NCI-H1105 (cell line): Measurements from ENCODE around the gene TACR1.
A peak's percentile ranks its signal among the peaks of the same experiment; 100 is the strongest.
"Not testable (repeated sequence)": the region's sequence is repeated elsewhere in the genome, so short reads cannot be mapped to it uniquely, and the experiment has no call there.

Source experiments
- DNase-seq: peaks from one replicate; lab custom pipeline; 2025; lab: John Stamatoyannopoulos, UW

The TACR1 gene

DNA sequence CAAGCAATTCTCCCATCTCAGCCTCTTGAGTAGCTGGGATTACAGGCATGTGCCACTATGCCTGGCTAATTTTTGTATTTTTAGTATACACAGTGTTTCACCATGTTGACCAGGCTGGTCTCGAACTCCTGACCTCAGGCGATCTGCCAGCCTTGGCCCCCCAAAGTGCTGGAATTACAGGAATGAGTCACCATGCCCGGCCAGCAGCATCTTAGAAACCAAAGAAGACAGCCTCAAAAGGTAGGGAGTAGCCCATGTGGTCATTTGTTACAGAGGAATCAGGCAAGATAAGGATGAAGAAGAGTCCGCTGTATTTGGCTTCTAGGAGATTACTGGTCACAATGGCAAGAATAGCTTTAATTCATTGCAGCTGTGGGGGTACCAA, 53.1 kb downstream of the TACR1 start:
- DNase-seq: not testable (repeated sequence)

DNA sequence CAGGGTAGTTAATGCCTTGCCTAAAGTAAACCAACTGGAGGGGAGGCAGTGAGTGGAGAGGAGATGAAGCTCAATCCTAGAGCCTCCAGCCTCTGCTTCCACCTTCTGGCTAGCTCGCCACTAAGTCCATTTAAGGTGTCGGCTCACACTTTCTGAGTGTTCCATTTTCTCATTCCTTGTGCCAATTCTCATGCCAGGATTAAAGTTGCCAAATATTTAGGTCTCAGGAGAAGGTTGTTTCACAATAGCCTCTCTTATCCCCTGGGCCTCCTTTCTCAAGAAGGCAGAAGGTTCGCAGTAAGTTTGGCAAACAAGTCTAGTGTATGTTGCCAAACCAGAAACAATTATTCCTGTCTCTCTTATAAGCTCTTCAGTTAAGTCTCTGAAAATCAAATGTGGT, 57.2 kb downstream of the TACR1 start:
- DNase-seq: no peak

DNA sequence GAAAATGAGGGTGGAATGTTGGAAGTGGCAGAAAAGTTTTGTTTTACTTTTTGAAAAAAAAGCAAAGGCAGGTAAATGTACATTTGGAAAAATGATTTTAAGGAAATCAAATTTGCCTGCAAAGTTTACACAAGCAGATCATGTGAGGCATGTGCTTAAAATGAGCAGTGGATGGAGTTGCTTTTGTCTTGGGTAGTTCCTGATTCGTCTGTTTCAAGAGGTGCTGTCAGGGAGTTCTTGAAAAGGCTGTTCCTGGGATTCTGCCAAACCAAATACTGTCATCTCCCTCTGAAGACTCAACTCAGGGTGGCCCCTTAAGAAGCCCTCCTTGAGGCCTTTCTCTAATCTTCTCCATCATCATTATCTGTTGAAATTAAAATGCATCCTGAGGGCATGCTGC, 59.0 kb downstream of the TACR1 start:
- DNase-seq: no peak

DNA sequence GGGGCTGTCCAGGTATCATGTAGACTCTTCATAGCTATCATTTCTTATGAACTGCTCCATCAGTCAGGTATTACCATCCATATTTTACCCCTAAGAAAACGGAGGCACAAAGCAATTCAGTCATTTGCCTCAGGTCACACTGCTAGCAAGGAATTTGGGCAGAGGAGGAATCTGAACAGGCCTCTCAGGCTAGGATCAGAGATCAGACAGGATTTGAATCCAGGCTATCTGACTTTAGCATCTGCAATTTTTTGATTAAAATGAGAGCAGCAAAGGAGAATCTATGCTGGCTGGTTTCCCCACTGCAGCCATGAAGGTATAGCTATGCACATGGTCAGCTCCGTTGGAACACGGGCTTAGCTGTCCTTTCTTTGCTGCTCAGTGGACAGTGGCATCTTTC, 60.1 kb downstream of the TACR1 start:
- no peak for DNase-seq

DNA sequence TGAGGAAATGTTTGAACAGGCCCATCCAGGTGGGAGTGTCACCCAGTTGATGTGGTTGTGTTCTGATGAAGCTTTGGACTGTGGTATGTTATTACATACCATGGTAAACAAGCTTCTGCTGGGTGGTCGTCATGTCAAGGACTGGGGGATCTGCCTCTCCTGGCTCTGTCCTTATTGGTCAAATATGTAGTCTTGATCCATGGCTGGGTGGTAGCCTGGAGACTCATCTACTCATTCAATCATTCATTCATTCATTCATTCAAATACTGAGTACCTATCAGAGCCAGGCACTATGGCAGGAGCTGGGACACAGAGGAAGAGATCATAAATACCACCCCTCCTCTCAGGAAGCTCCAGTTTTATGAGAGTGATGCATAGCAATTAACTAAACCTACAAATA, 60.8 kb downstream of the TACR1 start:
- DNase-seq: no peak

DNA sequence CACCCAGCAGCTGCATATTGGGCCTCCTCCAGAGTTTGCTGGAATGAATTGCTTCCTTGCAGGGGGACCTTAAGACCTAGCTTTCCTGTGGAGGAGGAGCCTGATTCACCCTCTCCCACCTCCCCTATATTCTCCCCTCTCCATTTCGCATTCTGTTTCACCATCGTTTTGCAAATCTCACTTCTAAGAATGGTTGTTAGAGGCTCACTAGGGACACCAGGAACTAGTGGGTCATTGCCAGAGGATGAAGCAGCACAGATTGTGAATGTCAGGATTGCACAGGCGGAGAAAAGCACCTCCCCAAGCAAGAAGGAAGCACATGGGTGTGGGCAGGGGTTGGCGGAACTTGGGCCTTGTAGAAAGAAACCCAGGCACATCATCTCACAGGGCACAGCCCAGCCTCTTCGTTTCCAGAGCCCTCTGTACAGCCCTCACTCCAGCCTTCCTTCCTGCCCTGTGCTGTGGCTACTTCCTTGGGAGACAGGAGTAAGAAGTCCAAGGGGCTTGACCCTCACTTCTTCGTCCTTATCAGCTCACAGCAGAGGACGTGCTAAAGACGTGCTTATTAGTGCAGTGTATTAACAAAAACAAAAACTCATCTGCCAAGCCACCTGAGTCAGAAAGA, 63.4 kb downstream of the TACR1 start:
- no peak for DNase-seq

DNA sequence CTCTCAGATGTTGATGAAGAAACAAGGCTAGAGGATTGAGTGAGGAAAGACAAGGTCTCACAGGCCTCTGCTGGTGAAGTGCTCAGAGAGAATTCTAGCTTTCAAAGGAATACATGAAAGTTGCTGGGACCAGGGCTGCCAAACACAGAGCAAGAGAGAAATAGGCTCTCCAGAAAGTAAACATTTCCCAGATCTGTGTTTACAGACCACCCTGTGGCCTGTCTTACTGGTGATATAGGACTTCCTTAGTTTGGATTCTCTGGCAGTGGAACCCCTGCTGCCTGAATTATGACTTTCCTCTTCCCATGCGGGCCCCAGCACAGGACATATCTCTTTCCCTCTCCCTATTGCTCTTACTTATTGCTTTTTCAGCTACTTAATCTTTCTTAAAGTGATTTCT, 64.5 kb downstream of the TACR1 start:
- no peak for DNase-seq

DNA sequence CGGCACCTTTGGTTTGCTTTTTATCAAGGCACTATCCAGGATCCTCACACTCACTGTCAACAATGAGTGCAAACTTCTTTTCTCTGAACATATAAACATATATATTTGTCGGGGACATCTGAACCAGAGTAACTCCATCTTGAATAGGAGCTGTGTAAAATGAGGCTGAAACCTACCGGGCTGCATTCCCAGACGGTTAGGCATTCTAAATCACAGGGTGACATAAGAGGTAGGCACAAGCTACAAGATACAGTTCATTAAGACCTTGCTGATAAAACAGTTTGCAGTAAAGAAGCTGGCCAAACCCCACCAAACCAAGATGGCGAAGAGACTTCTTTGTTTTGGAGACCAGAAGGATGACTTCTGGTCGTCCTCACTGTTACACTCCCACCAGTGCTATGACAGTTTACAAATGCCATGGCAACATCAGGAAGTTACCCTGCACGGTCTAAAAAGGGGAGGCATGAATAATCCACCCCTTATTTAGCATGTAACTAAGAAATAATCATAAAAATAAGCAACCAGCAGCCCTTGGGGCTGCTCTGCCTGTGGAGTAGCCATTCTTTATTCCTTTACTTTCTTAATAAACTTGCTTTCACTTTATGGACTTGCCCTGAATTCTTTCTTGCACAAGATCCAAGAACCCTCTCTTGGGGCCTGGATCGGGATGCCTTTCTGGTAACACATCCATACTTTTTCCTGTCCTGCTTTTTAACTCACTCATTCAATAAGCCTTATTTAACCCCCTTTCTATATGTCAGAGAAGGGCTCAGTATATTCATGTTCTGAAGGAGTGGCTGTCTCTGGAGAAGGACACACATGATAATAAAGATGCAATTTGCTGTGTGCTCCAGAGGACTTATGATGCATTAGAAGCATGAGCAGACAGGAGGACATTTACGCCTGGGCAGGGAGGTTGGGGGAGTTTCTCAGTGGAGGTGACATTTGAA, 65.4 kb downstream of the TACR1 start:
- DNase-seq: no peak

DNA sequence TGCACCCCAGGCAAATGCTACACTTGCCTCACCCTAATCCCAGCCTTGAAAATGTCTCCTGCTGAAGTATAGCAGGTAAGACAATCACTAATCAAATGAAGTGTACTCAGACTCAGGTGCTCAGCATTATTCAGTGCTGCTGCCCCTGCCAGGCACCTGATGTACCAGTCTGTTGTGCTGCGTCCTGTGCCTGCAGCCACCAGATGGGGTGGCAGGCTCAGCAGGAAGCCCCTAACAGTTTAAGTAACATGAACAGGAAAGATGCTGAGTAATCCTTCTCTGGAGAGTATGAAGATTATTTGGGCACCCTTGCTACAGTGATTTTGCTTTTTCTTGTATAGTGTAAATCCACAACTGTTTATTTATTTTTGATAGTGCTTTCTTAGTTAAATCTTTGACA, 69.1 kb downstream of the TACR1 start:
- no peak for DNase-seq

DNA sequence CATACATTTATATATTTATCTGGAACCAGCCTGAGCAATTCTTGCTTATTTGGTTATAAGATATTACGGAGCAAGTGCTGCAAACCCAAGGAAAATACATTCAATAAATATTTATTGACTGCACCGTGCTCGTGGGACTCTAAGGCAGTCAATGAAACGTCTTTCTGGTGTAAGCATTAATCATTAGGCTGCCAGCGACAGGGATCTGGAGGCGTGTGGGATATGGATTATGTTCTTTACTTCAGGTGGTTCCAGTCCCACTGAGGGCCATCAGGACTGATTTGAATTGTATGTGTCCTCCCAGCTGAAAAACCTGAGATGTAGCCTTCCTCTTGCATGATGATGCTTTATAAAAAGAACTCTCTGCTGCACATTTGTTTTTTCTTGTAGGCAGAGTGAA, 75.4 kb downstream of the TACR1 start:
- no peak for DNase-seq

DNA sequence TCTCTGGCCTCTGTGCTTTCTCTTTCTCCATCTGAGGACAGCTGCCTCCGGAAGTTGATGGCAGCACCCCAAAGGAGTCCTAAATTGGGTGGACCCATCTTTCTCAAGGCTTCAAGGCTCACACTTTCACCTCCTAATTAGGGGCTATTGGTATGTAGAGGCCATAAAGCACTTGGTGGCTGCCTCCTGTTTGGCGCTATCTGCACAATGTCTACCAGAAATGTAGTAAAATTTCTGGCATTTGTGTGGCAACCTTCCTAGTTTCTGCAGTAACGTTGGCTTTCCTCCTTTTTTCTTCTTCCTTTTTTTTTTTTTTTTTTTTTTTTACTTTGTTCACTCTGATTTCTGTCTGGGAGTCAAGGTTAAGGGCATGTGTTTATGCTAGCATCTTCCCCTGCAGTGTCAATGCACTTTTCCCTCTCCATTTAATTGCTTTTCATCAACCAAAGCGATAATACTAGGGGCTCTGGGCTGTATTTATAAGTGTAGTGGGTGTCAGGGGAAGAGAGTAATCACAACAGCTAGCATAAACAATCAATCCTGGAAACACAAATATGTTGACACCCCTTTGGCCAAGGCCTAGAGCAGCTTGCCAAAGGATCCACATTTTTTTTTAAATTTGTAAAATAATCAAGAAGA, 86.0 kb downstream of the TACR1 start:
- DNase-seq: no peak

DNA sequence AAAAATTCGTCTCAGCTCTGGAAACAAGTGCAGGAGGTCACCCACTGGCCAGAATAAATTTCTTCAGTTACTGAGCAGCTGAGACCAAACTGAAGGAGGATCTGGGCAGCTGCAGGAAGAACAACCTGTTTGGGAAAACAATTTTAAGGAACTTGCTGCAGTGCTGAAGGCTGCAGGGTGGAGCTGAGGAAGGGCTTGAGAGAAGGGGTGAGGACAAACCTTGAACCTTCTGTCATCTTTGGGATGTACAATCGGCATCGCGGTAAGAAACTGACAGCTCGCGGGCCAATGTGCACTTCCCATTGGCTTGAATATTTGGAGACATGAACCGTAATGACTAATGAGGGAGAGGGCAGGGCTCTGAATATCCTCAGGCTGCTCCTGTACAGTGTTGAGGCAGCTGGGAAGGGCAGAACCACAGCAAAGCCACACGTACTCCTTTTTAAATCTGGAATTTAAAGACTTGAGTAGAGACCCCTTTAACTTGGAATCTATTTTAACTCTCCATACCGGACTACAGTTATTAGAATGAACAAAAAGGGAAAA, 90.3 kb downstream of the TACR1 start:
- no peak for DNase-seq

DNA sequence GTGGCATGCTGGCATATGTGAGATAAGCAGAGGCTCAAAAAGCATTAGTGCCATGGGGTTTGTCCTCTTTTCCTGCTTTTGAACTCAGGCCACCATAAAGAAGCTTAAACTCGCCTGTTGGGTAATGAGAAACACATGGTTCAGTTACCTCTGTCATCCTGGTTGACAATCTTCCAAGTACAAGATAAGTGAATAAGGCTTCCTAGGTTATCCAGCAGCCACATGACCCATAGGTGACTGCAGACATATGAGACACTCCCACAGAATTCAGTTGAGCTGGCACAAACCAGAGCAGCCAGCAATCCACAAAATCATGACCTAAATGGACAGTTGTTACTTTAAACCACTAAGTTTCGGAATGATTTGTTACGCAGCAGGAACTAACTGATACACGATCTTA, 97.3 kb downstream of the TACR1 start:
- no peak for DNase-seq

DNA sequence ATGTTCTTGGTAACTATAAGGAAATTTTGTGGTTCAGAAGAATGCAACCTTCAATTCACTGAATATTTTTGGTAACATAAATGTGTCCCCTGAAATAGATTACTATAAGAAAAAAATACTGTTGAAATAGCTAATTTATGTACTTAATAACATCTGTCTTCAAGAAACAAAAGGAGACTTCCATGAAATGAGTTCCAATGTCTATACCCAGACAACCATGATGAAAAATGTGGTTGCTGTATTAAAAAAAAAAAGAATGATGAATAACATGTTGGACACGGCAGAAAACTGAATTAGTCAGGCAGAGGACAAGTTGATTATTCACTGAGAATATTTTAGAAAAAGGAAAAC, 98.5 kb downstream of the TACR1 start:
- DNase-seq: no peak

DNA sequence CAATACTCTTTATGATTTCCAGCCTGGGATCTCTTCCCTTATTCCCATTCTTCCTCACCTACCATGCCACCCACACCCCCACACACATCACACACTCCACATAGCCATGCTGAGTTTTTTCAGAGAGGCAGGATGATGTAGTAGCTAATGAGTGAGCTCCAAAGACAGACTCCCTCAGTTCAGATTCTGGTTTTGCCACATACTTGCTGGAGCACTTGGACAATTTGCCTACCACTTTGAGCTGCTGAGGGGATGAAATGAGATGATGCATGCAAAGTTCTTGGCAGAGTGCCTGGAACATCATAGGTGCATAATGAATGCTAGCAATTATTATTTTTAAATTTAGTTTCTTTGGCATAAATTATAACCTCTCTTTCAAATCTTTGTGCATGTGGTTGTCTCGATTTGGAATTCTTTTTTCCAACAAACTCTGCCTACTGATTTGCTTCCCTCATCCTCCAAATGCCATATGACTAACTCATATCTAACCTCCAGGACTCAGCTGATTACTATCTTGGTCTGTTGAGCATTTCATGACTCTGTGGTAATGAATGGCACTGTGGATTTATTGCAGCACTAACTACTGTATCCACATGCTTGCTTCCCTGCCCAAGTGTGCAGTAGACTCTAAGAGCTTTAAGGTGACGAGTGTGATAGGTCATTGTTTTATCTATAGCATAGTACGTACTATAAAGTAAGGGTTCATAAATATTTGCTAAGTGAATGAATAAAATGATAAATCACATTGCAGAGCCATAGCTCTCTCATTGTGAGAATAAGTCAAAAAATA, 99.1 kb downstream of the TACR1 start:
- peak; percentile 58 for DNase-seq

DNA sequence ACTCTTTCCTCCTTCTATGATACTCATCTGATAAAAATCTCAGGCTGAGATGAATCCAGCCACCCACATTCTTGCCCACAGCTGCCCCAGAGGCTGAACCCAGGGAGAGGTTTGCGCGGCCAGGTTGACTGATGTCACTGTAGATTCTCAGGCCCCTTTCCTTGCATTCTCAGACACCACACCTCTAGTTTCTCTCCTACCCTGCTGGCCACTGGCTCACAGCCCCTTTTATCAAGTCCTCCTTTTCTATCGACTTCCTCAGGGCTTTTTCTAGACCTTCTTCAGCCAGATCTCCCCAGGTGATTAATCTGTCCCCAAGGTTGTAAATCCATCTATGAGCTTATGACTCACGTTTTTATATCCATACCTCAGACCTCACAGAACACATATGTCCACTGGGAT, 99.8 kb downstream of the TACR1 start:
- DNase-seq: no peak

DNA sequence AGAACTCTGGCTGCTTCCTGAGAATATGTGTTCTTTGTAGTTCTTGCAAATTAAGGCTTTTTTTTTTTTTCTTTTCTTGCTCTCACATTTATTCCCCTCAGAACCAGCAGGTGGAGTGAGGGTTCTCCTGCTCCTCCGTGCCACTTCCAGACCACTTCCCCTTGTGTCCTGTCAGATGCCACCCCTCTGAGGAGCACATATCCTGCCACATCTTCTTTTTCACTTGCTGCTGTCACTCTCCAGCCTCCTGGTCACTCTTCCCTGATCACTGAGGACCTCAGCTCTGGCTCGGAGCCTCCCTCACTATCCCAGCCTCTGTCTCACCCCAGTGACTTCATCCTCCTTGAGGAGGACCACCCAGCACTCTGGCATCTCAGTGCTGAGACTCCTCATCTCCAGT, 100.5 kb downstream of the TACR1 start:
- no peak for DNase-seq

DNA sequence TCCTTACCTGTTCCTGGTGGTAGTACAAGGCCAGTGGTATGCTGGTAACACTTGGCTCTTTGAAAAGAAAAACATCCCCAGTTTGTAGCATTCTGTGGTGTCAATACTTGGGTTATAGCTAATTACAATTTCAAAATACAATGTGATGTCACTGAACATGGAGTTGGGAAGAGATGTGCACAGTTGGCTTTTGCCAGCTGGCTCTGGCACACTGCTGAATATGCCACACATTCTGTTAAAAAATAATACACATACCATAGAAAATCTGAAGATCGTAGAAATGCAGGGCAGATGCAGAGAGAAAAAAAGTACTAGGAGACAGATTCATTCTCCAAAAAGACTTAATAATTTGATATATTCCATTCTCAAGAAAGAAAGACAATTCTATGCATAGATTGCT, 101.5 kb downstream of the TACR1 start:
- no peak for DNase-seq

DNA sequence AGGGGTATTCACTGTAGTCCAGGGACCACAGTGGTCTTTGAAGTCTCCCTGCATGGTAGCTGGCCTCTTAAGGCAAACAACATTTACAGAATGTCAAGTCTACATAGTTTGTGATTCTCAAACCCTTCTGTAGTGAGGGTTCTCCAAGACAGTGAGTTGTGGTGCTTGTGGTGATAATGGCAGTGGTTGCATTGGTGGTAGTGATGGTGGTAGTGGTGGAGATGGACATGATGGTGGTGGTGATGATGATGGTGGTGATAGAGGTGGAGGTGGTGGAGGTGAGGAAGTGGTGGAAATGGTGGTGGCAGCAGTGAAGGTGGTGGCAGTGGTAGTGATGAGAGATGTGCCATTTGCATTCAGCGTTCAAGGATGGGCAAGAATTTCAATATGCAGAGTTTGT, 104.9 kb downstream of the TACR1 start:
- DNase-seq: no peak

DNA sequence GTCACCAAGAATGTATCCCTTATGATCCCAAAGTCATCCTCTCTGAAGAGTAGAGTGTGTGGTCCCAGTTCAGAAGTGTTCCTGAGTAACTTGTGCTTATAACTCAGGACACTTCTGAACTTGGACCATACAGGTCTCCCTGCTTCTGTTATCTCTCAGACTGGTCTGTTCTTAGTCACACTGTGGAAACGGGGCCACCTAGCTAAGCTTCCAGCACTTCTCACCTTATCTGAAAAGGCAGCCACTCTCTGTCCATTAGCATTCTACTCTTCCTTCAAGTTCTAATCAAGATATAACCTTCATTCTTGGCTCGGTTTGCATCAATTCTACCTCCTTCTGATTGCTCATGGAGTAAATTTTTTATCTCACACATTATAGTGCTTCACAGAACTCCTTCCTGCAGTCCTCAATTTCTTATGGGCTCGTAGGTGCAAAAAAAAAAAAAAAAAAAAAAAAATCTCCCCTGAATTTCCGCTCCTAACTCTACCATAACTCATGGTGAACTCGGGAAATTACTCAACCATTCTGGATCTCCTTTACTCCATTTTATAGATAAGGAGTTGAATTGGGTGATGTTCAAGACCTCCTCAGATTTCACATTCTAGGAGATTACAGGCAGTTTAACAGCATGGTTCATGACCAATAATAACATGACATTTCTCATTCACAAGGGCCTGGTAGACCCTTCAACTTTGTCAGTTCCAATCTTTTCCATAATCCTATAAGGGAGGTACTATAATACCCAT, 108.4 kb downstream of the TACR1 start:
- DNase-seq: no peak

DNA sequence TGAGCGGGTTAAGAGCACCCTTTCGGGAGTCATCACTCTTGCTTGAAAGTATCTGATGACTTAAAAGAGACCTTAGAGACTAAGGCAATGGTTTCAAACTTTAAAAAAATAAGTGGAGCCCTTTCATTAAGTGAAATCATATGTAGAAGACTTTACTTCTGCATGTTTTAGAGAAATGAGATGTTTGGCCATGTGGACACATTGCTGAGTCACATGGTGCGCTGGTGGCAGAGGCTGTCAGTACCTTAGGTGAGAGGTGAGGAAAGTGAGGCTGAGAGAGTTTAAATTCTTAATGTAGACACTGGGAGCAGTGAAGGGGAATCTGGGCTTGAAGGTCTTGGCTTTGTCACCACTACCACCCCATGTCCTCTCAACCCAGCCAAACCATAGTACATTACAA, 109.8 kb downstream of the TACR1 start:
- no peak for DNase-seq
